Suppressor macrophage treated with lipopolysaccharide for 1 hour (primary cell): ENCODE measurements around the gene NPRL2.
A peak's percentile ranks its signal among the peaks of the same experiment; 100 is the strongest.

Source experiments
- DNase-seq, 3 donors: peaks; one replicate each; pipeline ENCODE4 v3.0.0-alpha.2; 2020 to 2022

Gene NPRL2

GRCh38 chr3:50303013-50303815 lies 47.4 kb downstream of the NPRL2 start, which contains the start of gene HYAL1:
Gene HYAL1, minus strand, starts transcription at chr3:50303574. Its CDS starts 618 bp downstream, at chr3:50302956.
- DNase-seq = no peak

- DNase-seq = no peak
Observed at GRCh38 chr3:50302095-50303012, 48.2 kb downstream of the NPRL2 start.

- DNase-seq = no peak
Observed at GRCh38 chr3:50300681-50301254, 49.8 kb downstream of the NPRL2 start.

GRCh38 chr3:50299929-50300680 lies 50.5 kb downstream of the NPRL2 start:
- peak; percentile 78 to 85 (median 84) for DNase-seq

GRCh38 chr3:50299638-50299928 lies 51.0 kb downstream of the NPRL2 start:
- no peak for DNase-seq

GRCh38 chr3:50298836-50299637 lies 51.5 kb downstream of the NPRL2 start, which contains the start of the genes HYAL3 and NAA80:
Gene HYAL3, minus strand, starts transcription at chr3:50299405. Its CDS starts 3,803 bp downstream, at chr3:50295602.
Gene NAA80, minus strand, starts transcription at chr3:50299405. Its CDS starts 1,942 bp downstream, at chr3:50297463.
- DNase-seq = peak; percentile 99 to 100 (median 100)

GRCh38 chr3:50297896-50298725 lies 52.5 kb downstream of the NPRL2 start:
- DNase-seq = peak in 1 of 3 donors; percentile 35

- DNase-seq = no peak
Observed at GRCh38 chr3:50297384-50297775, 53.2 kb downstream of the NPRL2 start.
